PC-3 (cell line): ENCODE data around the gene SRSF1.

Experiments
- CTCF ChIP-seq: fragments of 300-600 bp; sonication (generic); conservative IDR thresholded peaks from 2 replicates; pipeline ENCODE4 v1.5.1; 2017; ENCODE audit warnings: antibody characterized with exemption, low read depth, mild to moderate bottlenecking, low read length
- EZH2 ChIP-seq: fragments of 300-600 bp; sonication (generic); IDR thresholded peaks from one replicate; pipeline ENCODE4 v1.6.1; 2017; ENCODE audit warnings: antibody characterized with exemption, mild to moderate bottlenecking, low read length; ENCODE audit not compliant: unreplicated experiment

DNA sequence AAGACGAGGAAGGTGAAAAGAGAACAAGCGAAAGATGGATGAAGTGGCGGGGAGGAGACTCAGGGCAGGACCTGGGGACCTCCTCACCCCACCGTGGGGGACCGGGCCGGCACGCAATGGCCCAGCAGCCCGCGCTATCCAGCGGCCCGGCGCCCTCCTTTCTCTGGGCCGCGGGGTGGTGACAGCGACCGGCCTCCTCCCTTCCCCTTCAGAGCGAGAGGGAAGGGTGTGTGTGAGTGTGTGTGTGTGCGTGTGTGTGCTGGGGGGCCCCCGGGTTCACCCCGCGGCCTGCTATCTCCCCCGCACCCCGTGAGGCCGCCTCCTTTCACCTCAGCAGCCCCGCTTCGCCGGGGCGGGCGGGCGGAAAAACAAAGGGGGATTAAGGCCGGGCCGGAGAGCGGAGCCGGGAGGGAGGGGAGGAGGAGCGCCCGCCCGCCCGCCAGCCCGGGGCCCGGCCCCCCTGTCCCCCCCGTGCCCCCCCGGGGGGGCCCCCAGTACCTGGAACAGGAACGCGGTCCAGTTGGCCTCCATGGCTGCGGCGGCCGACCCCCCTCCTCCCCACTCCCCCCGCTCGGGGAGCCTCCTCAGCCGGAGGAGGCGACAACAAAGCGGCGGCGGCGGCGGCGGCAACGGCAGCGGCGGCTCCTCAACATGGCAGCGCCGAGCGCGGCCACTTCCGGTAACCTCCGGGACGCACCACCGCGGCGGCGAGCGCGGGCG lies 19.3 kb downstream of the SRSF1 start, which contains the start of gene VEZF1:
- TF ChIP-seq CTCF (no peak), EZH2 (no peak)
